MM.1S (cell line): ENCODE results near the gene ARHGAP26.
A peak's percentile ranks its signal among the peaks of the same experiment; 100 is the strongest.

ENCODE experiments used
- DNase-seq: peaks from one replicate; pipeline ENCODE4 v3.0.0-alpha.2; 2015
- H2AFZ ChIP-seq: fragments of 300-600 bp; sonication (generic); 2 replicates; pipeline ENCODE4 v1.6.0; 2016; ENCODE audit warnings: antibody characterized with exemption, low read length
- H3F3A ChIP-seq: fragments of 300-600 bp; sonication (generic); 2 replicates; pipeline ENCODE4 v1.6.1; 2016; ENCODE audit warnings: mild to moderate bottlenecking, antibody characterized with exemption, low read length, moderate library complexity, mixed read lengths; ENCODE audit not compliant: insufficient read depth
- H3K27ac ChIP-seq: fragments of 300-600 bp; sonication (generic); 2 replicates; pipeline ENCODE4 v1.5.1; 2016; ENCODE audit warnings: mild to moderate bottlenecking, low read length
- H3K27me3 ChIP-seq: fragments of 300-600 bp; sonication (generic); replicated peaks from 2 replicates; pipeline ENCODE4 v1.6.0; 2016; ENCODE audit warnings: low read length; ENCODE audit not compliant: insufficient read depth
- H3K36me3 ChIP-seq: fragments of 300-600 bp; sonication (generic); replicated peaks from 2 replicates; pipeline ENCODE4 v1.6.1; 2016; ENCODE audit warnings: mild to moderate bottlenecking, low read length, mixed read lengths; ENCODE audit not compliant: insufficient read depth
- H3K4me1 ChIP-seq: fragments of 300-600 bp; sonication (generic); 2 replicates; pipeline ENCODE4 v1.6.1; 2016; ENCODE audit warnings: low read length, mixed read lengths
- H3K4me2 ChIP-seq: fragments of 300-600 bp; sonication (generic); 2 replicates; pipeline ENCODE4 v1.6.0; 2016; ENCODE audit warnings: low read depth, low read length
- H3K4me3 ChIP-seq: fragments of 300-600 bp; sonication (generic); 2 replicates; pipeline ENCODE4 v1.5.1; 2016; ENCODE audit warnings: low read length, mixed read lengths
- H3K79me2 ChIP-seq: fragments of 300-600 bp; sonication (generic); 2 replicates; pipeline ENCODE4 v1.6.1; 2016; ENCODE audit warnings: mixed run types, low read length, mixed read lengths
- H3K9ac ChIP-seq: fragments of 300-600 bp; sonication (generic); 2 replicates; pipeline ENCODE4 v1.6.1; 2016; ENCODE audit warnings: low read length, mixed read lengths
- H3K9me2 ChIP-seq: fragments of 300-600 bp; sonication (generic); replicated peaks from 2 replicates; pipeline ENCODE4 v1.6.1; 2016; ENCODE audit warnings: mild to moderate bottlenecking, low read length, mixed read lengths; ENCODE audit not compliant: insufficient read depth
- H3K9me3 ChIP-seq: fragments of 300-600 bp; sonication (generic); replicated peaks from 2 replicates; pipeline ENCODE4 v1.6.1; 2016; ENCODE audit warnings: mild to moderate bottlenecking, low read length, mixed read lengths; ENCODE audit not compliant: insufficient read depth
- H4K20me1 ChIP-seq: fragments of 300-600 bp; sonication (generic); 2 replicates; pipeline ENCODE4 v1.6.1; 2016; ENCODE audit warnings: mild to moderate bottlenecking, low read length, moderate library complexity, mixed read lengths; ENCODE audit not compliant: insufficient read depth
- EZH2 ChIP-seq: fragments of 300-600 bp; sonication (generic); optimal IDR thresholded peaks from 2 replicates; pipeline ENCODE3; 2017; ENCODE audit warnings: low read depth, mild to moderate bottlenecking, antibody characterized with exemption, low read length, mixed read lengths
- EZH2phosphoT487 ChIP-seq: fragments of 300-600 bp; sonication (generic); IDR thresholded peaks from 2 replicates; pipeline ENCODE4 v1.6.1; 2018; ENCODE audit warnings: antibody characterized with exemption, low read length
- TF ChIP-seq, protein P1 (sequence below): fragments of 300-600 bp; sonication (generic); IDR thresholded peaks from 2 replicates; pipeline ENCODE4 v1.5.1; 2016; ENCODE audit warnings: antibody characterized with exemption, low read length, mixed read lengths

Gene ARHGAP26

DNA sequence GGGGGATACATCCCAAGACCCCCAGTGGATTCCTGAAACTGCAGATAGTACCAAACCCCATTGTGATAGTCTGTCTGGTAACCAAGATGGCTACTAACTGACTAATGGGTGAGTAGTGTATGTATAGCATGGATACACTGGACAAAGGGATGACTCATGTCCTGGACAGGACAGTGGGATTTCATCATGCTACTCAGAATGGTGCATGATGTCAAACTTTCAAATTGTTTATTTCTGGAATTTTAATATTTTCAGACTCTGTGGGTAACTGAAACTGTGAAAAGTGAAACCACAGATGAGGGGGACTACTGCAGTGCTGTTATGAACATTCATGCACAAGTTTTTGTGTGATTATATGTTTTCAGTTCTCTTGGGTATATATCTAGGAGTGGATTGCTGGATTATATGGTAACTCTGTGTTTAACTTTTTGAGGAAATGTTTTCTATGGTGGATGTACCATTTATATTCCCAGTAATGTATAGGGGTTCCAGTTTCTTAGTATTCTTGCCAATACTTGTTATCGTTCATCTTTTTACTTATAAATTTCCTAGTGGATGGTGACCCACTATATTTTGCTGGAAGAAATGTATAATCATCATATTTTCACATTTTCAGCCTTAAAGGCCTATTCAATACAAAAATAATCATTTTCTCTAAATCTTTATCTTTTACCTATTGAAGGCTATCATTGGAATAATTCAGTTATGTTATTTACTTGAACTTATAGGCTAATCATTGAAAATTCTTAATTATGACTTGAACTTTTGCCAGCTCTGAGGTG is 492.4 kb downstream of the ARHGAP26 start:
- no peaks in the 10 kb centered on the region for H3K36me3 ChIP-seq
- no peaks in the 10 kb centered on the region for H3K9me2 ChIP-seq
- H3K4me2 ChIP-seq: peak overlapping the region; percentile 30; the same call in 1 of the 2 replicates
- TF ChIP-seq, protein P1, sequence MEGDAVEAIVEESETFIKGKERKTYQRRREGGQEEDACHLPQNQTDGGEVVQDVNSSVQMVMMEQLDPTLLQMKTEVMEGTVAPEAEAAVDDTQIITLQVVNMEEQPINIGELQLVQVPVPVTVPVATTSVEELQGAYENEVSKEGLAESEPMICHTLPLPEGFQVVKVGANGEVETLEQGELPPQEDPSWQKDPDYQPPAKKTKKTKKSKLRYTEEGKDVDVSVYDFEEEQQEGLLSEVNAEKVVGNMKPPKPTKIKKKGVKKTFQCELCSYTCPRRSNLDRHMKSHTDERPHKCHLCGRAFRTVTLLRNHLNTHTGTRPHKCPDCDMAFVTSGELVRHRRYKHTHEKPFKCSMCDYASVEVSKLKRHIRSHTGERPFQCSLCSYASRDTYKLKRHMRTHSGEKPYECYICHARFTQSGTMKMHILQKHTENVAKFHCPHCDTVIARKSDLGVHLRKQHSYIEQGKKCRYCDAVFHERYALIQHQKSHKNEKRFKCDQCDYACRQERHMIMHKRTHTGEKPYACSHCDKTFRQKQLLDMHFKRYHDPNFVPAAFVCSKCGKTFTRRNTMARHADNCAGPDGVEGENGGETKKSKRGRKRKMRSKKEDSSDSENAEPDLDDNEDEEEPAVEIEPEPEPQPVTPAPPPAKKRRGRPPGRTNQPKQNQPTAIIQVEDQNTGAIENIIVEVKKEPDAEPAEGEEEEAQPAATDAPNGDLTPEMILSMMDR: no peak
- TF ChIP-seq EZH2phosphoT487 (no peak), EZH2 (no peak)
- no peaks in the 10 kb centered on the region for H3K79me2 ChIP-seq
- DNase-seq: peak; percentile 62
- no peak overlapping the region for H3K9ac ChIP-seq
- H3K9me3 ChIP-seq: no peaks in the 10 kb centered on the region
- no peak overlapping the region for H2AFZ ChIP-seq
- peaks cover 6% of the 10 kb centered on the region for H3F3A ChIP-seq
- H3K27me3 ChIP-seq: no peaks in the 10 kb centered on the region
- H3K4me1 ChIP-seq: peaks cover 24% of the 10 kb centered on the region
- peak overlapping the region; percentile 24; the same call in 1 of the 2 replicates for H3K27ac ChIP-seq
- no peaks in the 10 kb centered on the region for H4K20me1 ChIP-seq
- no peak overlapping the region for H3K4me3 ChIP-seq

DNA sequence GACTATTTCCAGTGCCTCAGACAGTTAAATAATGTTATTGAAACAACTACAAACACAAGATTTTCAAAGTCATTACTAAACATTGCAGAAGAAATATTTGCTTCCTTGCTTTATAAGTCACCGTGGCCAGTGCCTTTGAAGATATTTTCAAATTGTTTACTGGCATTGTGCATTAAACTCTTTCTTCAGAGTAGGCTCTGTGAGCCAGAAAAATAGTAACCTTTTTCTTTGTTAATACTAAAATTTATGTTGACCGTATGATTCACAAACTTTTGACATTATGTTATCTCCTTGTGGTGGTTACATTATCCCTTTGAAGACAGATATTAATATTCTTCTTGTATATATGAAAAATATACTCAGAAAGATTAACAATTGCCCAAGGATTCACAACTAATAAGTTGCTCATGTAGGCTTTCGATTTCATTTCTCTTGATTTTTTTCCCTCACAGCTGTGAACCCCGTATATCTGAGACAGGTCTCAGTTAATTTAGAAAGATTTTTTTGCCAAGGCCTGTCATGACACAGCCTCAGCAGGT is 493.2 kb downstream of the ARHGAP26 start:
- Histone ChIP-seq H4K20me1 (no peaks in the 10 kb centered on the region), H3K4me3 (no peak overlapping the region), H3K27ac (no peak overlapping the region; the same call in 1 of the 2 replicates), H3K4me1 (peaks cover 24% of the 10 kb centered on the region), H3K79me2 (no peaks in the 10 kb centered on the region), H3K36me3 (no peaks in the 10 kb centered on the region), H3K9me2 (no peaks in the 10 kb centered on the region), H2AFZ (no peak overlapping the region), H3K27me3 (no peaks in the 10 kb centered on the region), H3K9ac (no peak overlapping the region), H3F3A (peaks cover 6% of the 10 kb centered on the region), H3K4me2 (peak overlapping the region; percentile 30; the same call in 1 of the 2 replicates), H3K9me3 (no peaks in the 10 kb centered on the region)
- peak; percentile 34 for DNase-seq
- TF ChIP-seq EZH2 (no peak), EZH2phosphoT487 (no peak)
- TF ChIP-seq, protein P1: no peak

DNA sequence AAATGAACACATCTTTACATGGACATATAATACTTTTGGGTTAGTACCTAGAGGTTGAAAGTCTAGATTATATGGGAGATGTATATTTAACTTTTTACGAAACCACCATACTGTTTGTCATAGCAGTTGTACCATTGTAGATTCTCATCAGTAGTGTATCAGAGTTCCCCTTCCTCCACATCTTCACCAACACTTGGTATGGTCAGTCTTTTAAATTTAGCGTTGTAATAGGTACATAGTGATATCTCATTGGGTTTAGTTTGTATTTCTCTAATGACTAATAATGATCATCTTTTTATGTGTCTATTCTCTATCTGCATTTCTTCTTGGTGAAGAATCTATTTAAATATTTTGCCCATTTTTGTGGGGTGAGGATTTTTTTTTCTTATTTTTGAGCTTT is 495.8 kb downstream of the ARHGAP26 start:
- H3K9ac ChIP-seq: no peak overlapping the region
- H3K79me2 ChIP-seq: no peaks in the 10 kb centered on the region
- H3K4me1 ChIP-seq: peaks cover 19% of the 10 kb centered on the region
- no peak overlapping the region for H3K27ac ChIP-seq
- no peak overlapping the region for H3K4me2 ChIP-seq
- H2AFZ ChIP-seq: no peak overlapping the region
- DNase-seq: no peak
- H3K9me3 ChIP-seq: no peaks in the 10 kb centered on the region
- no peaks in the 10 kb centered on the region for H4K20me1 ChIP-seq
- H3K36me3 ChIP-seq: no peaks in the 10 kb centered on the region
- H3K9me2 ChIP-seq: no peaks in the 10 kb centered on the region
- H3K27me3 ChIP-seq: no peaks in the 10 kb centered on the region
- peaks cover 6% of the 10 kb centered on the region for H3F3A ChIP-seq
- no peak for TF ChIP-seq EZH2phosphoT487
- TF ChIP-seq, protein P1: no peak
- no peak for TF ChIP-seq EZH2
- no peak overlapping the region for H3K4me3 ChIP-seq
